HFFc6 (cell line): ENCODE results near the gene KCNQ1. TPM values are rescaled to one million over a fixed set of nuclear protein-coding genes. Genes with fewer than 3 reads are reported as not detected.

Experiments used
- DNase-seq: peaks from one replicate; pipeline ENCODE4 v3.0.0-alpha.2; 2018
- H3K27ac Mint-ChIP-seq: 2 replicates; pipeline ENCODE4 v1.8.0; 2020; ENCODE audit warnings: mild to moderate bottlenecking, mixed read lengths
- H3K27me3 Mint-ChIP-seq: 2 replicates; pipeline ENCODE4 v1.8.0; 2021; ENCODE audit warnings: mild to moderate bottlenecking, moderate library complexity, mixed read lengths; ENCODE audit not compliant: insufficient read depth
- H3K36me3 Mint-ChIP-seq: 2 replicates; pipeline ENCODE4 v1.8.0; 2021; ENCODE audit warnings: low read depth, mixed read lengths
- H3K4me1 Mint-ChIP-seq: 2 replicates; pipeline ENCODE4 v1.8.0; 2020; ENCODE audit warnings: low read depth, mixed read lengths
- H3K4me3 Mint-ChIP-seq: 2 replicates; pipeline ENCODE4 v1.8.0; 2020; ENCODE audit warnings: mild to moderate bottlenecking, moderate library complexity, mixed read lengths
- H3K9me3 Mint-ChIP-seq: 2 replicates; pipeline ENCODE4 v1.8.0; 2020; ENCODE audit warnings: mild to moderate bottlenecking, mixed read lengths
- CTCF ChIP-seq: fragments of 200-600 bp; sonication (generic); IDR thresholded peaks from 2 replicates; pipeline ENCODE4 v1.5.0; 2021; ENCODE audit warnings: antibody characterized with exemption, mild to moderate bottlenecking
- total RNA-seq, 6 experiments: library from RNA; stranded (reverse); fragmentation: NEBNext Ultra II Directional; extraction: Animal tissue kit (Norgen Biotek cat#: 25700); gene quantifications; 2 replicates in 1 of 6; 3 replicates in 5 of 6; pipeline ENCODE4 v1.2.3, GENCODE V29; 2021

KCNQ1 gene
- total RNA-seq, 6 experiments from 2014 or later = not detected

GRCh38 chr11:2698386-2699184, 253.8 kb downstream of the KCNQ1 start:
- peaks cover 33% of the 10 kb centered on the region for H3K4me1 Mint-ChIP-seq
- no peak for DNase-seq

GRCh38 chr11:2699185-2699530, 254.3 kb downstream of the KCNQ1 start:
- Mint-ChIP-seq H3K9me3 (peaks cover 10% of the 10 kb centered on the region; the same call in 1 of the 2 replicates), H3K4me1 (peaks cover 33% of the 10 kb centered on the region)
- peak; percentile 8 for DNase-seq

More at GRCh38 chr11:2698386-2699184, 253.8 kb downstream of the KCNQ1 start:
- Mint-ChIP-seq H3K27ac (peak overlapping the region; percentile 81), H3K27me3 (peaks cover 12% of the 10 kb centered on the region), H3K36me3 (peaks cover 11% of the 10 kb centered on the region), H3K9me3 (peaks cover 10% of the 10 kb centered on the region; the same call in 1 of the 2 replicates), H3K4me3 (peak overlapping the region; percentile 96)
- TF ChIP-seq CTCF = 0 out of 2 replicates have a peak, but pooled peaks have one; percentile 10

GRCh38 chr11:2699531-2700414, 255.0 kb downstream of the KCNQ1 start, which contains the start of gene KCNQ1OT1:
KCNQ1OT1 (minus strand) TSS chr11:2699994.
- Mint-ChIP-seq H3K4me3 (peak within 1 kb of the TSS; percentile 96), H3K27ac (peak within 1 kb of the TSS; percentile 81), H3K9me3 (peaks cover 10% of the 10 kb centered on the region; the same call in 1 of the 2 replicates), H3K27me3 (peaks cover 17% of the 10 kb centered on the region), H3K36me3 (peaks cover 11% of the 10 kb centered on the region), H3K4me1 (peaks cover 33% of the 10 kb centered on the region)
- peak; percentile 87 for DNase-seq
- no peak; the same call in 1 of the 2 replicates for TF ChIP-seq CTCF

More at GRCh38 chr11:2699185-2699530, 254.3 kb downstream of the KCNQ1 start:
- peak overlapping the region; percentile 81 for H3K27ac Mint-ChIP-seq
- H3K36me3 Mint-ChIP-seq = peaks cover 11% of the 10 kb centered on the region
- H3K27me3 Mint-ChIP-seq = peaks cover 14% of the 10 kb centered on the region
- H3K4me3 Mint-ChIP-seq = peak overlapping the region; percentile 96
- no peak for TF ChIP-seq CTCF

- Mint-ChIP-seq H3K27me3 (peaks cover 17% of the 10 kb centered on the region), H3K4me1 (peaks cover 27% of the 10 kb centered on the region), H3K27ac (peak overlapping the region; percentile 40; the same call in 1 of the 2 replicates), H3K36me3 (peaks cover 11% of the 10 kb centered on the region), H3K9me3 (peaks cover 10% of the 10 kb centered on the region), H3K4me3 (peak overlapping the region; percentile 96)
- no peak for TF ChIP-seq CTCF
- DNase-seq = no peak
These were observed 255.8 kb downstream of the KCNQ1 start for GRCh38 chr11:2700415-2701211.

GRCh38 chr11:2701230-2701629, 256.4 kb downstream of the KCNQ1 start:
- no peak for DNase-seq
- H3K4me1 Mint-ChIP-seq = peaks cover 21% of the 10 kb centered on the region
- peaks cover 11% of the 10 kb centered on the region for H3K36me3 Mint-ChIP-seq
- TF ChIP-seq CTCF = no peak
- H3K4me3 Mint-ChIP-seq = no peak overlapping the region
- H3K27ac Mint-ChIP-seq = no peak overlapping the region
- peaks cover 17% of the 10 kb centered on the region for H3K9me3 Mint-ChIP-seq
- H3K27me3 Mint-ChIP-seq = peaks cover 19% of the 10 kb centered on the region
